Spleen (tissue), 7 donors: ENCODE data around the gene ZNF595.

Source experiments
- POLR2A ChIP-seq, 3 donors: fragments of 450-650 bp; IDR thresholded peaks; one replicate each; pipeline ENCODE4 v1.5.1; 2017; ENCODE audit warnings: antibody characterized with exemption in 3 of 3, mild to moderate bottlenecking in 1 of 3
- TF ChIP-seq, protein P1 (sequence below), 11 experiments: fragments of 200-600 bp in 7 of 11; fragments of 450-650 bp in 4 of 11; sonication (generic) in 4 of 11; IDR thresholded peaks in 8 of 11; conservative IDR thresholded peaks in 3 of 11; 1 replicate in 7 of 11; 2 replicates in 4 of 11; pipeline versions ENCODE4 v1.4.0 to v1.8.0; 2016 to 2021; ENCODE audit warnings: antibody characterized with exemption in 11 of 11, inconsistent platforms in 4 of 11, mild to moderate bottlenecking in 1 of 11
- donor health status: DM: no; HTN: no; CAD: no; lungs with moderate emphysema.
- donor health status: DM: no; HTN: no; CAD: no.
- donor health status: DM: no; HTN: no; CAD: no.

DNA sequence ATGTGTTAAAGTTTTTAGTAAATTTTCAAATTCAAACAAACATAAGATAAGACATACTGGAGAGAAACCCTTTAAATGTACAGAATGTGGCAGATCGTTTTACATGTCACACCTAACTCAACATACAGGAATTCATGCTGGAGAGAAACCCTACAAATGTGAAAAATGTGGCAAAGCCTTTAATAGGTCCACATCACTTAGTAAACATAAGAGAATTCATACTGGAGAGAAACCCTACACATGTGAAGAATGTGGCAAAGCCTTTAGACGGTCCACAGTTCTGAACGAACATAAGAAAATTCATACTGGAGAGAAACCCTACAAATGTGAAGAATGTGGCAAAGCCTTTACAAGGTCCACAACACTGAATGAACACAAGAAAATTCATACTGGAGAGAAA, 32.8 kb downstream of the ZNF595 start:
- TF ChIP-seq, protein P1, sequence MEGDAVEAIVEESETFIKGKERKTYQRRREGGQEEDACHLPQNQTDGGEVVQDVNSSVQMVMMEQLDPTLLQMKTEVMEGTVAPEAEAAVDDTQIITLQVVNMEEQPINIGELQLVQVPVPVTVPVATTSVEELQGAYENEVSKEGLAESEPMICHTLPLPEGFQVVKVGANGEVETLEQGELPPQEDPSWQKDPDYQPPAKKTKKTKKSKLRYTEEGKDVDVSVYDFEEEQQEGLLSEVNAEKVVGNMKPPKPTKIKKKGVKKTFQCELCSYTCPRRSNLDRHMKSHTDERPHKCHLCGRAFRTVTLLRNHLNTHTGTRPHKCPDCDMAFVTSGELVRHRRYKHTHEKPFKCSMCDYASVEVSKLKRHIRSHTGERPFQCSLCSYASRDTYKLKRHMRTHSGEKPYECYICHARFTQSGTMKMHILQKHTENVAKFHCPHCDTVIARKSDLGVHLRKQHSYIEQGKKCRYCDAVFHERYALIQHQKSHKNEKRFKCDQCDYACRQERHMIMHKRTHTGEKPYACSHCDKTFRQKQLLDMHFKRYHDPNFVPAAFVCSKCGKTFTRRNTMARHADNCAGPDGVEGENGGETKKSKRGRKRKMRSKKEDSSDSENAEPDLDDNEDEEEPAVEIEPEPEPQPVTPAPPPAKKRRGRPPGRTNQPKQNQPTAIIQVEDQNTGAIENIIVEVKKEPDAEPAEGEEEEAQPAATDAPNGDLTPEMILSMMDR (IDR thresholded peaks at IDR 0.05 in 8 of 11, conservative IDR thresholded peaks at IDR 0.05 in 3 of 11), result no peak
- no peak for TF ChIP-seq POLR2A (IDR thresholded peaks at IDR 0.05)
